HEK293 (cell line): ENCODE data around the gene GUSB.
"Not testable (repeated sequence)": the region's sequence is repeated elsewhere in the genome, so short reads cannot be mapped to it uniquely, and the experiment has no call there.

Source experiments
- CTCF ChIA-PET: fragments of 350-600 bp; formaldehyde crosslinking; extraction: SDS; loops from one replicate; lab custom pipeline; 2021; ENCODE audit warnings: antibody characterized with exemption; lab: Yijun Ruan, JAX
- POLR2A ChIA-PET: fragments of 300-600 bp; formaldehyde crosslinking; extraction: SDS; loops from one replicate; lab custom pipeline; 2020; ENCODE audit warnings: antibody characterized with exemption, inconsistent platforms; lab: Yijun Ruan, JAX
- H3K27ac ChIP-seq: fragments of 200-500 bp; sonication (Bioruptor generic); 2 replicates; pipeline ENCODE4 v1.5.1; 2014; ENCODE audit warnings: low read depth, low read length, control low read depth, inconsistent platforms; ENCODE audit errors: extremely low read depth
- H3K36me3 ChIP-seq, 2 experiments: fragments of 200-500 bp in 1 of 2; sonication (Bioruptor generic) in 1 of 2; 1 replicate in 1 of 2; 2 replicates in 1 of 2; pipeline ENCODE4 v1.5.1; 2014 to 2017; ENCODE audit warnings: inconsistent platforms in 2 of 2, low read length in 2 of 2; ENCODE audit not compliant: control insufficient read depth in 2 of 2, insufficient read depth in 1 of 2
- H3K4me1 ChIP-seq: fragments of 200-500 bp; sonication (Bioruptor generic); 2 replicates; pipeline ENCODE4 v1.5.1; 2014; ENCODE audit warnings: mild to moderate bottlenecking, low read length, inconsistent platforms; ENCODE audit not compliant: control insufficient read depth, insufficient read depth
- H3K4me3 ChIP-seq: 2 replicates; pipeline ENCODE4 v1.5.1; 2011; ENCODE audit warnings: low read depth, mild to moderate bottlenecking, control low read depth, low read length, moderate library complexity
- H3K9me3 ChIP-seq: fragments of 200-500 bp; sonication (Bioruptor generic); 2 replicates; pipeline ENCODE4 v1.5.1; 2014; ENCODE audit warnings: low read depth, low read length, inconsistent platforms; ENCODE audit not compliant: control insufficient read depth, insufficient read depth
- HIC1 ChIP-seq: fragments of 450-650 bp; formaldehyde crosslinking; IDR thresholded peaks from 2 replicates; pipeline ENCODE4 v1.5.1; 2016; ENCODE audit warnings: missing biosample characterization, missing genetic modification characterization
- MYNN ChIP-seq: fragments of 450-650 bp; formaldehyde crosslinking; IDR thresholded peaks from 2 replicates; pipeline ENCODE4 v1.5.1; 2016; ENCODE audit warnings: missing biosample characterization, missing genetic modification characterization, borderline replicate concordance
- OSR2 ChIP-seq: fragments of 450-650 bp; formaldehyde crosslinking; IDR thresholded peaks from 2 replicates; pipeline ENCODE4 v1.5.1; 2016; ENCODE audit warnings: missing biosample characterization, missing genetic modification characterization
- PRDM10 ChIP-seq: fragments of 450-650 bp; formaldehyde crosslinking; IDR thresholded peaks from 2 replicates; pipeline ENCODE4 v1.5.1; 2016; ENCODE audit warnings: missing biosample characterization, missing genetic modification characterization
- SCRT1 ChIP-seq: fragments of 450-650 bp; formaldehyde crosslinking; IDR thresholded peaks from 2 replicates; pipeline ENCODE4 v1.5.1; 2016; ENCODE audit warnings: missing biosample characterization, missing genetic modification characterization, borderline replicate concordance
- SCRT2 ChIP-seq: fragments of 450-650 bp; formaldehyde crosslinking; IDR thresholded peaks from 2 replicates; pipeline ENCODE4 v1.5.1; 2016; ENCODE audit warnings: missing biosample characterization, missing genetic modification characterization
- SP3 ChIP-seq: fragments of 450-650 bp; formaldehyde crosslinking; IDR thresholded peaks from 2 replicates; pipeline ENCODE4 v1.5.1; 2016; ENCODE audit warnings: missing biosample characterization, missing genetic modification characterization
- SP7 ChIP-seq: fragments of 450-650 bp; formaldehyde crosslinking; IDR thresholded peaks from 2 replicates; pipeline ENCODE4 v1.5.1; 2016; ENCODE audit warnings: missing biosample characterization, missing genetic modification characterization
- ZBTB7A ChIP-seq: fragments of 450-650 bp; formaldehyde crosslinking; IDR thresholded peaks from 2 replicates; pipeline ENCODE4 v1.5.1; 2016; ENCODE audit warnings: low read depth, missing biosample characterization, missing genetic modification characterization
- ZNF10 ChIP-seq: fragments of 450-650 bp; formaldehyde crosslinking; IDR thresholded peaks from 2 replicates; pipeline ENCODE4 v1.5.1; 2017; ENCODE audit warnings: missing biosample characterization, missing genetic modification characterization
- ZNF121 ChIP-seq: fragments of 450-650 bp; formaldehyde crosslinking; IDR thresholded peaks from 2 replicates; pipeline ENCODE4 v1.5.1; 2016; ENCODE audit warnings: missing biosample characterization, missing genetic modification characterization
- ZNF157 ChIP-seq: fragments of 450-650 bp; formaldehyde crosslinking; IDR thresholded peaks from 2 replicates; pipeline ENCODE4 v1.5.1; 2016; ENCODE audit warnings: missing biosample characterization, missing genetic modification characterization
- ZNF248 ChIP-seq: fragments of 450-650 bp; formaldehyde crosslinking; IDR thresholded peaks from 2 replicates; pipeline ENCODE4 v1.5.1; 2017; ENCODE audit warnings: missing biosample characterization, missing genetic modification characterization
- ZNF354C ChIP-seq: fragments of 450-650 bp; formaldehyde crosslinking; IDR thresholded peaks from 2 replicates; pipeline ENCODE4 v1.5.1; 2016; ENCODE audit warnings: missing biosample characterization, missing genetic modification characterization, low read depth, borderline replicate concordance
- ZNF394 ChIP-seq: fragments of 450-650 bp; formaldehyde crosslinking; IDR thresholded peaks from 2 replicates; pipeline ENCODE4 v1.5.1; 2016; ENCODE audit warnings: missing biosample characterization, missing genetic modification characterization, mild to moderate bottlenecking, moderate library complexity, borderline replicate concordance
- ZNF404 ChIP-seq: fragments of 450-650 bp; formaldehyde crosslinking; IDR thresholded peaks from 2 replicates; pipeline ENCODE4 v1.5.1; 2017; ENCODE audit warnings: missing biosample characterization, missing genetic modification characterization
- ZNF423 ChIP-seq: fragments of 450-650 bp; formaldehyde crosslinking; IDR thresholded peaks from 2 replicates; pipeline ENCODE4 v1.5.1; 2016; ENCODE audit warnings: missing biosample characterization, missing genetic modification characterization
- ZNF660 ChIP-seq: fragments of 450-650 bp; IDR thresholded peaks from 2 replicates; pipeline ENCODE4 v1.5.1; 2018; ENCODE audit warnings: missing biosample characterization, mild to moderate bottlenecking, missing genetic modification characterization
- ZNF692 ChIP-seq: fragments of 450-650 bp; formaldehyde crosslinking; IDR thresholded peaks from 2 replicates; pipeline ENCODE4 v1.5.1; 2016; ENCODE audit warnings: missing biosample characterization, missing genetic modification characterization
- ZNF777 ChIP-seq: fragments of 450-650 bp; formaldehyde crosslinking; IDR thresholded peaks from 2 replicates; pipeline ENCODE4 v1.5.1; 2017; ENCODE audit warnings: missing biosample characterization, missing genetic modification characterization, borderline replicate concordance
- TF ChIP-seq, protein P1 (sequence below): fragments of 450-650 bp; formaldehyde crosslinking; IDR thresholded peaks from 2 replicates; pipeline ENCODE4 v1.5.1; 2017; ENCODE audit warnings: missing biosample characterization, missing genetic modification characterization

Gene GUSB

GRCh38 chr7:66028342-66028741, 46.3 kb upstream of the GUSB start:
- H3K4me3 ChIP-seq, H3K36me3 ChIP-seq, H3K27ac ChIP-seq, H3K4me1 ChIP-seq, POLR2A ChIA-PET, H3K9me3 ChIP-seq: not testable (repeated sequence)
- peak; percentile 37; the same call in 1 of the 2 replicates for TF ChIP-seq PRDM10 (tag by site-specific recombination)
- CTCF ChIA-PET: interaction anchor here (0.6 kb wide), 2 partner anchors 472 to 646 kb away, joined by 4 read pairs; no protein-coding TSS in a partner anchor

DNA sequence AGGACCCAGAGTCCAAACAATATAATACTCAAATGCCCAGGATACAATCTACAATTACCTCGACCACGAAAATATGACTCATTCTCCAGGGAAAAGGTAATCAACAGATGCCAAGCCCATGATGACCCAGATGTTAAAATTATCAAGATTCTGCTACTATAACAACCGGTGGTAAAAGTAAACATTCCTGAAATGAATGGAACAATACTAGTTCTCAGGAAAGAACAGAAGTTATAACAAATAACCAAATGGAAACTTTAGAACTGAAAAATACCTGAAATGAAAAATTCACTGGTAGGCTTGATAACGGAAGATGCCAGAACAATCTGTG, 34.1 kb upstream of the GUSB start:
- TF ChIP-seq ZBTB7A (tag by site-specific recombination) (no peak), HIC1 (tag by site-specific recombination) (no peak), ZNF394 (no peak), ZNF404 (tag by site-specific recombination) (no peak), OSR2 (tag by site-specific recombination) (peak; percentile 25; the same call in 1 of the 2 replicates), SP3 (peak; percentile 22; the same call in 1 of the 2 replicates), SCRT2 (tag by site-specific recombination) (peak; percentile 82), ZNF660 (tag by site-specific recombination) (peak; percentile 89), MYNN (tag by site-specific recombination) (no peak), ZNF777 (tag by site-specific recombination) (no peak), SP7 (tag by site-specific recombination) (peak; percentile 72)
- CTCF ChIA-PET: interaction anchor here (0.6 kb wide), 1 partner anchor 283 kb away, joined by 5 read pairs; no protein-coding TSS in a partner anchor
- no peak overlapping the region for H3K27ac ChIP-seq

GRCh38 chr7:66015440-66016130, 33.6 kb upstream of the GUSB start:
- no peaks in the 10 kb centered on the region for H3K4me1 ChIP-seq
- POLR2A ChIA-PET: no interaction called here
- H3K36me3 ChIP-seq: no peaks in the 10 kb centered on the region
- no peak overlapping the region for H3K27ac ChIP-seq
- CTCF ChIA-PET: interaction anchor here (0.6 kb wide), 1 partner anchor 283 kb away, joined by 5 read pairs; no protein-coding TSS in a partner anchor
- H3K9me3 ChIP-seq: no peaks in the 10 kb centered on the region
- no peak overlapping the region for H3K4me3 ChIP-seq
- TF ChIP-seq, protein P1, sequence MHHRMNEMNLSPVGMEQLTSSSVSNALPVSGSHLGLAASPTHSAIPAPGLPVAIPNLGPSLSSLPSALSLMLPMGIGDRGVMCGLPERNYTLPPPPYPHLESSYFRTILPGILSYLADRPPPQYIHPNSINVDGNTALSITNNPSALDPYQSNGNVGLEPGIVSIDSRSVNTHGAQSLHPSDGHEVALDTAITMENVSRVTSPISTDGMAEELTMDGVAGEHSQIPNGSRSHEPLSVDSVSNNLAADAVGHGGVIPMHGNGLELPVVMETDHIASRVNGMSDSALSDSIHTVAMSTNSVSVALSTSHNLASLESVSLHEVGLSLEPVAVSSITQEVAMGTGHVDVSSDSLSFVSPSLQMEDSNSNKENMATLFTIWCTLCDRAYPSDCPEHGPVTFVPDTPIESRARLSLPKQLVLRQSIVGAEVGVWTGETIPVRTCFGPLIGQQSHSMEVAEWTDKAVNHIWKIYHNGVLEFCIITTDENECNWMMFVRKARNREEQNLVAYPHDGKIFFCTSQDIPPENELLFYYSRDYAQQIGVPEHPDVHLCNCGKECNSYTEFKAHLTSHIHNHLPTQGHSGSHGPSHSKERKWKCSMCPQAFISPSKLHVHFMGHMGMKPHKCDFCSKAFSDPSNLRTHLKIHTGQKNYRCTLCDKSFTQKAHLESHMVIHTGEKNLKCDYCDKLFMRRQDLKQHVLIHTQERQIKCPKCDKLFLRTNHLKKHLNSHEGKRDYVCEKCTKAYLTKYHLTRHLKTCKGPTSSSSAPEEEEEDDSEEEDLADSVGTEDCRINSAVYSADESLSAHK (tag by site-specific recombination): no peak
- TF ChIP-seq ZNF10 (tag by site-specific recombination) (no peak), ZNF354C (tag by site-specific recombination) (no peak), ZNF423 (tag by site-specific recombination) (no peak), SCRT1 (no peak), ZNF157 (tag by site-specific recombination) (no peak), ZNF248 (tag by site-specific recombination) (no peak), ZNF121 (no peak), ZNF692 (tag by site-specific recombination) (no peak)

More for the DNA sequence above, 34.1 kb upstream of the GUSB start:
- POLR2A ChIA-PET: no interaction called here
- Histone ChIP-seq H3K9me3 (no peaks in the 10 kb centered on the region), H3K4me3 (no peak overlapping the region), H3K36me3 (no peaks in the 10 kb centered on the region), H3K4me1 (no peaks in the 10 kb centered on the region)
